ENCODE results near the gene ABCA2.

The ABCA2 gene

GRCh38 chr9:136978865-136979544 is 49.0 kb downstream of the ABCA2 start:
- DNase-seq (ENCODE audit: low read depth), result no peak

- peak; percentile 63 for DNase-seq (ENCODE audit: low read depth)
Measured at GRCh38 chr9:136978073-136978864, 49.8 kb downstream of the ABCA2 start.

- DNase-seq (ENCODE audit: low read depth), result no peak
Measured at GRCh38 chr9:136977649-136978072, 50.4 kb downstream of the ABCA2 start.

GRCh38 chr9:136977223-136977622 is 50.8 kb downstream of the ABCA2 start, which contains the start of gene PTGDS:
Gene PTGDS, plus strand, starts transcription at chr9:136977504. Its CDS starts 75 bp downstream, at chr9:136977579.
- DNase-seq (ENCODE audit: low read depth), result no peak

GRCh38 chr9:136975644-136976043 is 52.4 kb downstream of the ABCA2 start:
- DNase-seq (ENCODE audit: low read depth), result no peak

GRCh38 chr9:136974817-136975535 is 53.1 kb downstream of the ABCA2 start:
- DNase-seq (ENCODE audit: low read depth), result no peak

- DNase-seq (ENCODE audit: low read depth), result no peak
Measured at GRCh38 chr9:136973618-136974617, 54.1 kb downstream of the ABCA2 start.

- no peak for DNase-seq (ENCODE audit: low read depth)
Measured at GRCh38 chr9:136972743-136973142, 55.3 kb downstream of the ABCA2 start.

GRCh38 chr9:136972335-136972734 is 55.7 kb downstream of the ABCA2 start:
- no peak for DNase-seq (ENCODE audit: low read depth)

- no peak for DNase-seq (ENCODE audit: low read depth)
Measured at GRCh38 chr9:136971746-136972145, 56.3 kb downstream of the ABCA2 start.

GRCh38 chr9:136970361-136970760 is 57.7 kb downstream of the ABCA2 start:
- no peak for DNase-seq (ENCODE audit: low read depth)

- DNase-seq (ENCODE audit: low read depth), result no peak
Measured at GRCh38 chr9:136969774-136970173, 58.3 kb downstream of the ABCA2 start.

- DNase-seq (ENCODE audit: low read depth), result no peak
Measured at GRCh38 chr9:136969150-136969549, 58.9 kb downstream of the ABCA2 start.

GRCh38 chr9:136968333-136969127 is 59.5 kb downstream of the ABCA2 start:
- no peak for DNase-seq (ENCODE audit: low read depth)

GRCh38 chr9:136965771-136966484 is 62.1 kb downstream of the ABCA2 start:
- peak; percentile 20 for DNase-seq (ENCODE audit: low read depth)

- DNase-seq (ENCODE audit: low read depth), result no peak
Measured at GRCh38 chr9:136964833-136965422, 63.1 kb downstream of the ABCA2 start.

GRCh38 chr9:136964171-136964689 is 63.8 kb downstream of the ABCA2 start:
- no peak for DNase-seq (ENCODE audit: low read depth)

GRCh38 chr9:136963751-136964150 is 64.3 kb downstream of the ABCA2 start:
- DNase-seq (ENCODE audit: low read depth), result no peak

GRCh38 chr9:136963341-136963740 is 64.7 kb downstream of the ABCA2 start:
- no peak for DNase-seq (ENCODE audit: low read depth)
